GM23338 (cell line): Measurements from ENCODE around the gene PACSIN3. TPM values are rescaled to one million over a fixed set of nuclear protein-coding genes. Genes with fewer than 3 reads are reported as not detected.

Source experiments
- ATAC-seq: fragments of 200-7000 bp; cut with Tn5 transposase; 3 replicates; pipeline ENCODE4 v1.9.1; 2020
- DNase-seq: peaks from one replicate; pipeline ENCODE4 v3.0.0-alpha.2; 2015; ENCODE audit warnings: low spot score
- H2AFZ ChIP-seq: fragments of 200-600 bp; sonication (generic); 2 replicates; pipeline ENCODE4 v1.8.0; 2016; ENCODE audit warnings: antibody characterized with exemption, mild to moderate bottlenecking, moderate library complexity
- H3F3A ChIP-seq: fragments of 200-600 bp; sonication (generic); replicated peaks from 2 replicates; pipeline ENCODE4 v1.8.0; 2017; ENCODE audit warnings: antibody characterized with exemption, mixed run types, low read depth
- H3K27ac ChIP-seq: fragments of 200-600 bp; sonication (generic); 2 replicates; pipeline ENCODE4 v1.6.1; 2016; ENCODE audit warnings: low read depth
- H3K27me3 ChIP-seq: fragments of 200-600 bp; sonication (generic); 2 replicates; pipeline ENCODE4 v1.8.0; 2016; ENCODE audit warnings: mild to moderate bottlenecking, mixed run types, moderate library complexity; ENCODE audit not compliant: insufficient read depth
- H3K36me3 ChIP-seq: fragments of 200-600 bp; sonication (generic); 2 replicates; pipeline ENCODE4 v1.8.0; 2016; ENCODE audit warnings: mild to moderate bottlenecking; ENCODE audit not compliant: insufficient read depth
- H3K4me1 ChIP-seq: fragments of 200-600 bp; sonication (generic); 2 replicates; pipeline ENCODE4 v1.8.0; 2016; ENCODE audit warnings: mild to moderate bottlenecking, moderate library complexity; ENCODE audit not compliant: insufficient read depth
- H3K4me2 ChIP-seq: fragments of 200-600 bp; sonication (generic); 2 replicates; pipeline ENCODE4 v1.7.1; 2017; ENCODE audit warnings: mixed run types
- H3K4me3 ChIP-seq: fragments of 200-600 bp; sonication (generic); 2 replicates; pipeline ENCODE4 v1.6.1; 2016; ENCODE audit warnings: mixed run types
- H3K79me2 ChIP-seq: fragments of 200-600 bp; sonication (generic); replicated peaks from 2 replicates; pipeline ENCODE4 v1.8.0; 2017; ENCODE audit warnings: mild to moderate bottlenecking; ENCODE audit not compliant: insufficient read depth
- H3K9me2 ChIP-seq: fragments of 200-600 bp; sonication (generic); 2 replicates; pipeline ENCODE4 v1.8.0; 2017; ENCODE audit not compliant: insufficient read depth
- H4K20me1 ChIP-seq: fragments of 200-600 bp; sonication (generic); replicated peaks from 2 replicates; pipeline ENCODE4 v1.8.0; 2017; ENCODE audit warnings: mild to moderate bottlenecking; ENCODE audit not compliant: insufficient read depth
- H3K27ac Mint-ChIP-seq: 2 replicates; pipeline ENCODE4 v1.8.0; 2020; ENCODE audit warnings: inconsistent platforms, mild to moderate bottlenecking, moderate library complexity, mixed read lengths
- H3K27me3 Mint-ChIP-seq: 3 replicates; pipeline ENCODE4 v1.8.0; 2022; ENCODE audit warnings: low read depth, mild to moderate bottlenecking, moderate library complexity, mixed read lengths, inconsistent platforms; ENCODE audit not compliant: insufficient read depth, poor library complexity
- H3K36me3 Mint-ChIP-seq: 3 replicates; pipeline ENCODE4 v1.8.0; 2021; ENCODE audit warnings: low read depth, mild to moderate bottlenecking, inconsistent platforms, moderate library complexity, mixed read lengths
- H3K4me1 Mint-ChIP-seq: 3 replicates; pipeline ENCODE4 v1.8.0; 2020; ENCODE audit warnings: mild to moderate bottlenecking, inconsistent platforms, mixed read lengths
- H3K4me3 Mint-ChIP-seq: 3 replicates; pipeline ENCODE4 v1.8.0; 2021; ENCODE audit warnings: moderate library complexity, mild to moderate bottlenecking, inconsistent platforms, mixed read lengths
- H3K9me3 Mint-ChIP-seq: 3 replicates; pipeline ENCODE4 v1.8.0; 2020; ENCODE audit warnings: moderate library complexity, mild to moderate bottlenecking, inconsistent platforms, mixed read lengths
- CREB1 ChIP-seq: fragments of 250-450 bp; sonication (Bioruptor Pico); IDR thresholded peaks from 2 replicates; pipeline ENCODE4 v1.5.0; 2020; ENCODE audit warnings: low read depth, mild to moderate bottlenecking, moderate library complexity
- EZH2 ChIP-seq: fragments of 200-600 bp; sonication (generic); IDR thresholded peaks from one replicate; pipeline ENCODE4 v1.8.0; 2017; ENCODE audit warnings: antibody characterized with exemption, mild to moderate bottlenecking, low read depth; ENCODE audit not compliant: unreplicated experiment
- EZH2phosphoT487 ChIP-seq: fragments of 200-600 bp; sonication (generic); IDR thresholded peaks from one replicate; pipeline ENCODE4 v1.8.1; 2018; ENCODE audit warnings: antibody characterized with exemption; ENCODE audit not compliant: unreplicated experiment
- JUNB ChIP-seq: IDR thresholded peaks from one replicate; pipeline ENCODE4 v1.6.1; 2016; ENCODE audit warnings: antibody characterized with exemption; ENCODE audit not compliant: unreplicated experiment
- NANOG ChIP-seq: IDR thresholded peaks from 2 replicates; pipeline ENCODE4 v1.6.1; 2016; ENCODE audit warnings: antibody characterized with exemption, borderline replicate concordance
- POLR2AphosphoS5 ChIP-seq: IDR thresholded peaks from 2 replicates; pipeline ENCODE4 v1.6.1; 2016; ENCODE audit warnings: antibody characterized with exemption, low read depth
- STAT1 ChIP-seq: IDR thresholded peaks from one replicate; pipeline ENCODE4 v1.6.1; 2016; ENCODE audit warnings: antibody characterized with exemption; ENCODE audit not compliant: unreplicated experiment
- ZNF114 ChIP-seq: fragments of 250-450 bp; sonication (Bioruptor Pico); IDR thresholded peaks from 2 replicates; pipeline ENCODE4 v1.5.0; 2020; ENCODE audit warnings: mild to moderate bottlenecking, moderate library complexity
- ZNF331 ChIP-seq: fragments of 250-450 bp; sonication (Bioruptor Pico); IDR thresholded peaks from 2 replicates; pipeline ENCODE4 v1.5.0; 2020; ENCODE audit warnings: low read depth, mild to moderate bottlenecking, moderate library complexity
- polyA plus RNA-seq: library from polyadenylated mRNA; unstranded; fragments of >200 nt; fragmentation: Nextera tagmentation; extraction: Ambion mirVana; gene quantifications from 2 replicates; pipeline ENCODE4 v1.2.1, GENCODE V29; 2016
- total RNA-seq: library from RNA; depleted of rRNA; stranded (reverse); fragments of >200 nt; shearing (Covaris generic); gene quantifications from 2 replicates; pipeline ENCODE4 v1.2.3, GENCODE V29; 2014
- TF ChIP-seq, protein P1 (sequence below), 2 experiments: fragments of 200-600 bp in 1 of 2; sonication (generic) in 1 of 2; conservative IDR thresholded peaks; 2 replicates each; pipeline versions ENCODE4 v1.5.1 to v1.6.1; 2016 to 2017; ENCODE audit warnings: antibody characterized with exemption in 2 of 2, low read depth in 2 of 2, mild to moderate bottlenecking in 2 of 2, moderate library complexity in 1 of 2
- TF ChIP-seq, protein P2 (sequence below): IDR thresholded peaks from 2 replicates; pipeline ENCODE4 v1.6.1; 2016; ENCODE audit warnings: antibody characterized with exemption
- TF ChIP-seq, protein P3 (sequence below): IDR thresholded peaks from one replicate; pipeline ENCODE4 v1.6.1; 2018; ENCODE audit warnings: antibody characterized with exemption; ENCODE audit not compliant: unreplicated experiment
- TF ChIP-seq, protein P4 (sequence below): fragments of 250-450 bp; sonication (Bioruptor Pico); IDR thresholded peaks from 2 replicates; pipeline ENCODE4 v1.5.0; 2020; ENCODE audit warnings: mild to moderate bottlenecking, moderate library complexity

Gene PACSIN3
- total and polyA plus RNA-seq, 2 experiments from 2014 or later = 39.6 to 72.1 TPM

DNA sequence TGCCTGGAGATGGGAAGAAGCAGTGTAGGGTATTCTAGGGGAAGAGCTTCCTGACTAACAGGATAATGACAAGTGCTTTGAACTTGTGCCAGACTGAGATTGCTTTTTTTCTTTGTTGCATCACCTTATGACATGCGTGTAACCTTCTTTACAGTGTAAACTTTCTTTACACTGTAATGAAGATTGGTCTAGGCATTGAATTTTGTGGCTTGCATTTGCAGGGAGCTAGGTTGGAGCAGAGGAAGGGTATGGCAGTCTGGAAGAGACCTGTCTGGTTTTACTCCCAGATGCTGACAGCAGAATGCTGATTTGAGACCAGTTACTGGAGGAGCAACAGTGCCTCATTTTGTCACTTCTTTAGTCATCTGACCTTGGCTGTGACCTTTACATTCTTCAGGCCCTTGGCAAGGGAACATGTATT is 34.2 kb upstream of the PACSIN3 start:
- H3K27ac Mint-ChIP-seq = no peak overlapping the region
- no peak overlapping the region for H3K4me3 Mint-ChIP-seq

More for the DNA sequence above, 34.2 kb upstream of the PACSIN3 start:
- ATAC-seq (no peak), DNase-seq (no peak)
- no peaks in the 10 kb centered on the region for H3K27me3 ChIP-seq
- peaks cover 14% of the 10 kb centered on the region for H3K36me3 ChIP-seq
- Mint-ChIP-seq H3K4me1 (peaks cover 20% of the 10 kb centered on the region), H3K36me3 (peaks cover 45% of the 10 kb centered on the region), H3K27me3 (peaks cover 3% of the 10 kb centered on the region), H3K9me3 (no peaks in the 10 kb centered on the region)
- no peak overlapping the region for H2AFZ ChIP-seq
- peaks cover 10% of the 10 kb centered on the region; the same call in 1 of the 2 replicates for H3F3A ChIP-seq
- H3K4me1 ChIP-seq = peaks cover 17% of the 10 kb centered on the region
- no peak overlapping the region for H3K4me3 ChIP-seq
- H4K20me1 ChIP-seq = no peaks in the 10 kb centered on the region; the same call in none of the 2 replicates
- H3K9me2 ChIP-seq = no peaks in the 10 kb centered on the region
- TF ChIP-seq, protein P1, sequence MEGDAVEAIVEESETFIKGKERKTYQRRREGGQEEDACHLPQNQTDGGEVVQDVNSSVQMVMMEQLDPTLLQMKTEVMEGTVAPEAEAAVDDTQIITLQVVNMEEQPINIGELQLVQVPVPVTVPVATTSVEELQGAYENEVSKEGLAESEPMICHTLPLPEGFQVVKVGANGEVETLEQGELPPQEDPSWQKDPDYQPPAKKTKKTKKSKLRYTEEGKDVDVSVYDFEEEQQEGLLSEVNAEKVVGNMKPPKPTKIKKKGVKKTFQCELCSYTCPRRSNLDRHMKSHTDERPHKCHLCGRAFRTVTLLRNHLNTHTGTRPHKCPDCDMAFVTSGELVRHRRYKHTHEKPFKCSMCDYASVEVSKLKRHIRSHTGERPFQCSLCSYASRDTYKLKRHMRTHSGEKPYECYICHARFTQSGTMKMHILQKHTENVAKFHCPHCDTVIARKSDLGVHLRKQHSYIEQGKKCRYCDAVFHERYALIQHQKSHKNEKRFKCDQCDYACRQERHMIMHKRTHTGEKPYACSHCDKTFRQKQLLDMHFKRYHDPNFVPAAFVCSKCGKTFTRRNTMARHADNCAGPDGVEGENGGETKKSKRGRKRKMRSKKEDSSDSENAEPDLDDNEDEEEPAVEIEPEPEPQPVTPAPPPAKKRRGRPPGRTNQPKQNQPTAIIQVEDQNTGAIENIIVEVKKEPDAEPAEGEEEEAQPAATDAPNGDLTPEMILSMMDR (conservative IDR thresholded peaks at IDR 0.05; ENCODE audit: low read depth in 2 of 2) = no peak
- TF ChIP-seq NANOG = no peak
- TF ChIP-seq EZH2 = no peak
- TF ChIP-seq, protein P2, sequence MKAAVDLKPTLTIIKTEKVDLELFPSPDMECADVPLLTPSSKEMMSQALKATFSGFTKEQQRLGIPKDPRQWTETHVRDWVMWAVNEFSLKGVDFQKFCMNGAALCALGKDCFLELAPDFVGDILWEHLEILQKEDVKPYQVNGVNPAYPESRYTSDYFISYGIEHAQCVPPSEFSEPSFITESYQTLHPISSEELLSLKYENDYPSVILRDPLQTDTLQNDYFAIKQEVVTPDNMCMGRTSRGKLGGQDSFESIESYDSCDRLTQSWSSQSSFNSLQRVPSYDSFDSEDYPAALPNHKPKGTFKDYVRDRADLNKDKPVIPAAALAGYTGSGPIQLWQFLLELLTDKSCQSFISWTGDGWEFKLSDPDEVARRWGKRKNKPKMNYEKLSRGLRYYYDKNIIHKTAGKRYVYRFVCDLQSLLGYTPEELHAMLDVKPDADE = no peak
- no peak for TF ChIP-seq ZNF331
- TF ChIP-seq, protein P3, sequence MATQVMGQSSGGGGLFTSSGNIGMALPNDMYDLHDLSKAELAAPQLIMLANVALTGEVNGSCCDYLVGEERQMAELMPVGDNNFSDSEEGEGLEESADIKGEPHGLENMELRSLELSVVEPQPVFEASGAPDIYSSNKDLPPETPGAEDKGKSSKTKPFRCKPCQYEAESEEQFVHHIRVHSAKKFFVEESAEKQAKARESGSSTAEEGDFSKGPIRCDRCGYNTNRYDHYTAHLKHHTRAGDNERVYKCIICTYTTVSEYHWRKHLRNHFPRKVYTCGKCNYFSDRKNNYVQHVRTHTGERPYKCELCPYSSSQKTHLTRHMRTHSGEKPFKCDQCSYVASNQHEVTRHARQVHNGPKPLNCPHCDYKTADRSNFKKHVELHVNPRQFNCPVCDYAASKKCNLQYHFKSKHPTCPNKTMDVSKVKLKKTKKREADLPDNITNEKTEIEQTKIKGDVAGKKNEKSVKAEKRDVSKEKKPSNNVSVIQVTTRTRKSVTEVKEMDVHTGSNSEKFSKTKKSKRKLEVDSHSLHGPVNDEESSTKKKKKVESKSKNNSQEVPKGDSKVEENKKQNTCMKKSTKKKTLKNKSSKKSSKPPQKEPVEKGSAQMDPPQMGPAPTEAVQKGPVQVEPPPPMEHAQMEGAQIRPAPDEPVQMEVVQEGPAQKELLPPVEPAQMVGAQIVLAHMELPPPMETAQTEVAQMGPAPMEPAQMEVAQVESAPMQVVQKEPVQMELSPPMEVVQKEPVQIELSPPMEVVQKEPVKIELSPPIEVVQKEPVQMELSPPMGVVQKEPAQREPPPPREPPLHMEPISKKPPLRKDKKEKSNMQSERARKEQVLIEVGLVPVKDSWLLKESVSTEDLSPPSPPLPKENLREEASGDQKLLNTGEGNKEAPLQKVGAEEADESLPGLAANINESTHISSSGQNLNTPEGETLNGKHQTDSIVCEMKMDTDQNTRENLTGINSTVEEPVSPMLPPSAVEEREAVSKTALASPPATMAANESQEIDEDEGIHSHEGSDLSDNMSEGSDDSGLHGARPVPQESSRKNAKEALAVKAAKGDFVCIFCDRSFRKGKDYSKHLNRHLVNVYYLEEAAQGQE = no peak
- TF ChIP-seq STAT1 = no peak
- no peak for TF ChIP-seq ZNF114 (CRISPR knock-in tag)
- TF ChIP-seq CREB1 (CRISPR knock-in tag) = no peak
- TF ChIP-seq POLR2AphosphoS5 = no peak
- TF ChIP-seq JUNB = no peak
- TF ChIP-seq EZH2phosphoT487 = no peak
- TF ChIP-seq, protein P4, sequence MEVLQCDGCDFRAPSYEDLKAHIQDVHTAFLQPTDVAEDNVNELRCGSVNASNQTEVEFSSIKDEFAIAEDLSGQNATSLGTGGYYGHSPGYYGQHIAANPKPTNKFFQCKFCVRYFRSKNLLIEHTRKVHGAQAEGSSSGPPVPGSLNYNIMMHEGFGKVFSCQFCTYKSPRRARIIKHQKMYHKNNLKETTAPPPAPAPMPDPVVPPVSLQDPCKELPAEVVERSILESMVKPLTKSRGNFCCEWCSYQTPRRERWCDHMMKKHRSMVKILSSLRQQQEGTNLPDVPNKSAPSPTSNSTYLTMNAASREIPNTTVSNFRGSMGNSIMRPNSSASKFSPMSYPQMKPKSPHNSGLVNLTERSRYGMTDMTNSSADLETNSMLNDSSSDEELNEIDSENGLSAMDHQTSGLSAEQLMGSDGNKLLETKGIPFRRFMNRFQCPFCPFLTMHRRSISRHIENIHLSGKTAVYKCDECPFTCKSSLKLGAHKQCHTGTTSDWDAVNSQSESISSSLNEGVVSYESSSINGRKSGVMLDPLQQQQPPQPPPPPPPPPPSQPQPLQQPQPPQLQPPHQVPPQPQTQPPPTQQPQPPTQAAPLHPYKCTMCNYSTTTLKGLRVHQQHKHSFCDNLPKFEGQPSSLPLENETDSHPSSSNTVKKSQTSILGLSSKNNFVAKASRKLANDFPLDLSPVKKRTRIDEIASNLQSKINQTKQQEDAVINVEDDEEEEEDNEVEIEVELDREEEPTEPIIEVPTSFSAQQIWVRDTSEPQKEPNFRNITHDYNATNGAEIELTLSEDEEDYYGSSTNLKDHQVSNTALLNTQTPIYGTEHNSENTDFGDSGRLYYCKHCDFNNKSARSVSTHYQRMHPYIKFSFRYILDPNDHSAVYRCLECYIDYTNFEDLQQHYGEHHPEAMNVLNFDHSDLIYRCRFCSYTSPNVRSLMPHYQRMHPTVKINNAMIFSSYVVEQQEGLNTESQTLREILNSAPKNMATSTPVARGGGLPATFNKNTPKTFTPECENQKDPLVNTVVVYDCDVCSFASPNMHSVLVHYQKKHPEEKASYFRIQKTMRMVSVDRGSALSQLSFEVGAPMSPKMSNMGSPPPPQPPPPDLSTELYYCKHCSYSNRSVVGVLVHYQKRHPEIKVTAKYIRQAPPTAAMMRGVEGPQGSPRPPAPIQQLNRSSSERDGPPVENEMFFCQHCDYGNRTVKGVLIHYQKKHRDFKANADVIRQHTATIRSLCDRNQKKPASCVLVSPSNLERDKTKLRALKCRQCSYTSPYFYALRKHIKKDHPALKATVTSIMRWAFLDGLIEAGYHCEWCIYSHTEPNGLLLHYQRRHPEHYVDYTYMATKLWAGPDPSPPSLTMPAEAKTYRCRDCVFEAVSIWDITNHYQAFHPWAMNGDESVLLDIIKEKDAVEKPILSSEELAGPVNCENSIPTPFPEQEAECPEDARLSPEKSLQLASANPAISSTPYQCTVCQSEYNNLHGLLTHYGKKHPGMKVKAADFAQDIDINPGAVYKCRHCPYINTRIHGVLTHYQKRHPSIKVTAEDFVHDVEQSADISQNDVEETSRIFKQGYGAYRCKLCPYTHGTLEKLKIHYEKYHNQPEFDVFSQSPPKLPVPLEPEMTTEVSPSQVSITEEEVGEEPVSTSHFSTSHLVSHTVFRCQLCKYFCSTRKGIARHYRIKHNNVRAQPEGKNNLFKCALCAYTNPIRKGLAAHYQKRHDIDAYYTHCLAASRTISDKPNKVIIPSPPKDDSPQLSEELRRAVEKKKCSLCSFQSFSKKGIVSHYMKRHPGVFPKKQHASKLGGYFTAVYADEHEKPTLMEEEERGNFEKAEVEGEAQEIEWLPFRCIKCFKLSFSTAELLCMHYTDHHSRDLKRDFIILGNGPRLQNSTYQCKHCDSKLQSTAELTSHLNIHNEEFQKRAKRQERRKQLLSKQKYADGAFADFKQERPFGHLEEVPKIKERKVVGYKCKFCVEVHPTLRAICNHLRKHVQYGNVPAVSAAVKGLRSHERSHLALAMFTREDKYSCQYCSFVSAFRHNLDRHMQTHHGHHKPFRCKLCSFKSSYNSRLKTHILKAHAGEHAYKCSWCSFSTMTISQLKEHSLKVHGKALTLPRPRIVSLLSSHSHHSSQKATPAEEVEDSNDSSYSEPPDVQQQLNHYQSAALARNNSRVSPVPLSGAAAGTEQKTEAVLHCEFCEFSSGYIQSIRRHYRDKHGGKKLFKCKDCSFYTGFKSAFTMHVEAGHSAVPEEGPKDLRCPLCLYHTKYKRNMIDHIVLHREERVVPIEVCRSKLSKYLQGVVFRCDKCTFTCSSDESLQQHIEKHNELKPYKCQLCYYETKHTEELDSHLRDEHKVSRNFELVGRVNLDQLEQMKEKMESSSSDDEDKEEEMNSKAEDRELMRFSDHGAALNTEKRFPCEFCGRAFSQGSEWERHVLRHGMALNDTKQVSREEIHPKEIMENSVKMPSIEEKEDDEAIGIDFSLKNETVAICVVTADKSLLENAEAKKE = no peak
- no peak overlapping the region for H3K27ac ChIP-seq
- H3K4me2 ChIP-seq = no peak overlapping the region
- peaks cover 39% of the 10 kb centered on the region for H3K79me2 ChIP-seq
